IMR-90 (cell line): ENCODE results near the gene B3GAT3. TPM values are rescaled to one million over a fixed set of nuclear protein-coding genes. Genes with fewer than 3 reads are reported as not detected.
A peak's percentile ranks its signal among the peaks of the same experiment; 100 is the strongest.

ENCODE experiments used
- ATAC-seq: fragments of 200-7000 bp; cut with Tn5 transposase; 2 replicates; pipeline ENCODE4 v1.9.1; 2020; ENCODE audit warnings: low read depth, mild to moderate bottlenecking, moderate library complexity
- BruUV-seq: library from RNA; stranded (reverse); fragments of 400-500 nt; replicated peaks from 2 replicates; lab custom pipeline; 2021; lab: Mats Ljungman, UMichigan
- CTCF ChIA-PET: fragments of 300-600 bp; formaldehyde crosslinking; extraction: SDS; loops from one replicate; lab custom pipeline; 2021; ENCODE audit warnings: antibody characterized with exemption; lab: Yijun Ruan, JAX
- POLR2A ChIA-PET: fragments of 300-600 bp; sonication (Branson Sonifier 250); formaldehyde crosslinking; loops from one replicate; lab custom pipeline; 2022; ENCODE audit warnings: antibody characterized with exemption; ENCODE audit not compliant: unreplicated experiment; lab: Charles Lee
- DNase-seq: peaks from one replicate; pipeline ENCODE4 v3.0.0; 2013
- H2AFZ ChIP-seq: replicated peaks from 2 replicates; pipeline ENCODE3; 2013; ENCODE audit warnings: low read length, mild to moderate bottlenecking; ENCODE audit not compliant: poor library complexity
- H2AK5ac ChIP-seq: 2 replicates; pipeline ENCODE4 v1.6.1; 2013; ENCODE audit warnings: low read depth, low read length, inconsistent platforms
- H2AK9ac ChIP-seq: replicated peaks from 2 replicates; pipeline ENCODE3; 2013; ENCODE audit warnings: mild to moderate bottlenecking, low read depth, low read length, moderate library complexity; ENCODE audit not compliant: poor library complexity
- H2BK120ac ChIP-seq: 2 replicates; pipeline ENCODE4 v1.6.1; 2013; ENCODE audit warnings: low read depth, low read length, inconsistent platforms
- H2BK15ac ChIP-seq: 3 replicates; pipeline ENCODE4 v1.6.1; 2013; ENCODE audit warnings: low read depth, low read length, inconsistent platforms
- H2BK20ac ChIP-seq: 2 replicates; pipeline ENCODE4 v1.6.1; 2013; ENCODE audit warnings: low read depth, mild to moderate bottlenecking, inconsistent platforms, low read length, moderate library complexity
- H2BK5ac ChIP-seq: 2 replicates; pipeline ENCODE4 v1.6.1; 2013; ENCODE audit warnings: mild to moderate bottlenecking, low read depth, low read length, inconsistent platforms; ENCODE audit not compliant: poor library complexity, severe bottlenecking
- H3K14ac ChIP-seq: replicated peaks from 2 replicates; pipeline ENCODE4 v1.6.1; 2013; ENCODE audit warnings: low read depth, low read length, inconsistent platforms
- H3K18ac ChIP-seq: 2 replicates; pipeline ENCODE4 v1.6.1; 2013; ENCODE audit warnings: low read depth, low read length, control low read depth
- H3K23ac ChIP-seq: 2 replicates; pipeline ENCODE4 v1.6.1; 2013; ENCODE audit warnings: low read depth, low read length, inconsistent platforms
- H3K27ac ChIP-seq: 2 replicates; pipeline ENCODE4 v1.5.1; 2013; ENCODE audit warnings: mild to moderate bottlenecking, control low read depth, low read length; ENCODE audit not compliant: insufficient read depth
- H3K27me3 ChIP-seq: 2 replicates; pipeline ENCODE4 v1.6.1; 2013; ENCODE audit warnings: low read length; ENCODE audit not compliant: control insufficient read depth, insufficient read depth
- H3K36me3 ChIP-seq: 2 replicates; pipeline ENCODE4 v1.6.1; 2013; ENCODE audit warnings: low read length, mixed read lengths; ENCODE audit not compliant: control insufficient read depth, insufficient read depth
- H3K4ac ChIP-seq: 2 replicates; pipeline ENCODE4 v1.6.1; 2013; ENCODE audit warnings: low read depth, low read length, inconsistent platforms
- H3K4me1 ChIP-seq: 2 replicates; pipeline ENCODE4 v1.6.1; 2013; ENCODE audit warnings: low read length, mixed read lengths; ENCODE audit not compliant: control insufficient read depth, insufficient read depth
- H3K4me2 ChIP-seq: 2 replicates; pipeline ENCODE4 v1.6.1; 2013; ENCODE audit warnings: low read depth, mild to moderate bottlenecking, control low read depth, low read length, moderate library complexity
- H3K4me3 ChIP-seq: 2 replicates; pipeline ENCODE4 v1.5.1; 2013; ENCODE audit warnings: low read depth, mild to moderate bottlenecking, control low read depth, low read length, moderate library complexity; ENCODE audit not compliant: insufficient read depth
- H3K56ac ChIP-seq: 2 replicates; pipeline ENCODE4 v1.6.1; 2013; ENCODE audit warnings: low read length, inconsistent platforms; ENCODE audit not compliant: insufficient read depth; ENCODE audit errors: extremely low read depth
- H3K79me1 ChIP-seq, 2 experiments: 2 replicates each; pipeline ENCODE4 v1.6.1; 2013; ENCODE audit warnings: low read length in 2 of 2, inconsistent platforms in 1 of 2, low read depth in 1 of 2
- H3K9ac ChIP-seq: 2 replicates; pipeline ENCODE4 v1.6.1; 2013; ENCODE audit warnings: low read depth, low read length, control low read depth
- H3K9me1 ChIP-seq: 2 replicates; pipeline ENCODE4 v1.6.1; 2013; ENCODE audit warnings: low read length, inconsistent platforms; ENCODE audit not compliant: insufficient read depth
- H3K9me3 ChIP-seq: 2 replicates; pipeline ENCODE4 v1.6.1; 2013; ENCODE audit warnings: low read length; ENCODE audit not compliant: control insufficient read depth, insufficient read depth
- H4K20me1 ChIP-seq: 2 replicates; pipeline ENCODE4 v1.6.1; 2013; ENCODE audit warnings: low read length, inconsistent platforms; ENCODE audit not compliant: insufficient read depth
- H4K5ac ChIP-seq: 2 replicates; pipeline ENCODE4 v1.6.1; 2013; ENCODE audit warnings: mild to moderate bottlenecking, low read depth, low read length, control low read depth
- H4K8ac ChIP-seq, 2 experiments: 2 replicates each; pipeline ENCODE4 v1.6.1; 2013; ENCODE audit warnings: low read depth in 2 of 2, low read length in 2 of 2, control low read depth in 1 of 2, inconsistent platforms in 1 of 2
- H4K91ac ChIP-seq: 2 replicates; pipeline ENCODE4 v1.6.1; 2013; ENCODE audit warnings: low read depth, low read length, inconsistent platforms; ENCODE audit not compliant: insufficient read depth
- CHD1 ChIP-seq: IDR thresholded peaks from 2 replicates; pipeline ENCODE4 v1.6.1; 2012; ENCODE audit warnings: low read depth, low read length, improper control_type of control experiment
- FOS ChIP-seq: fragments of 150-350 bp; IDR thresholded peaks from 2 replicates; pipeline ENCODE4 v1.6.1; 2016; ENCODE audit warnings: low read depth, low read length
- MAZ ChIP-seq: IDR thresholded peaks from 2 replicates; pipeline ENCODE4 v1.6.1; 2012; ENCODE audit warnings: low read depth, mild to moderate bottlenecking, low read length, improper control_type of control experiment, moderate library complexity, borderline replicate concordance
- NFE2L2 ChIP-seq: fragments of 150-350 bp; IDR thresholded peaks from 2 replicates; pipeline ENCODE4 v1.6.1; 2016; ENCODE audit warnings: low read depth, mild to moderate bottlenecking, low read length
- POLR2A ChIP-seq: IDR thresholded peaks from 2 replicates; pipeline ENCODE4 v1.6.1; 2012; ENCODE audit warnings: mild to moderate bottlenecking, low read depth, low read length
- SMC3 ChIP-seq: fragments of 150-350 bp; IDR thresholded peaks from 2 replicates; pipeline ENCODE4 v1.6.1; 2016; ENCODE audit warnings: low read depth, mild to moderate bottlenecking, antibody characterized with exemption, low read length, moderate library complexity
- WGBS, 2 experiments: methylation state at CpG; one replicate each; pipeline versions ENCODE4 v1.1.5 to v1.1.7; 2013; ENCODE audit warnings: missing lambda C conversion rate in 2 of 2; ENCODE audit not compliant: insufficient read length in 1 of 2; ENCODE audit errors: extremely low coverage in 2 of 2; 5-methylcytosine and 5-hydroxymethylcytosine counted together
- dilution Hi-C: fragments of 300-500 bp; cut with HindIII; formaldehyde crosslinking; loops from one replicate; pipeline ENCODE4 v1.14.3; 2018; ENCODE audit warnings: low sequenced_read_pairs; ENCODE audit not compliant: unreplicated experiment
- in situ Hi-C: fragments of 300-500 bp; cut with MboI; formaldehyde crosslinking; loops from 3 replicates; pipeline ENCODE4 v1.14.3; 2019; ENCODE audit warnings: low sequenced_read_pairs, inconsistent platforms, mixed read lengths
- intact Hi-C: fragments of 100-400 bp; cut with micrococcal nuclease; formaldehyde crosslinking; loops from 2 replicates; pipeline ENCODE4 v1.10.0; 2022
- polyA plus RNA-seq, 3 experiments: library from polyadenylated mRNA; depleted of rRNA; stranded (reverse); fragments of >200 nt; gene quantifications; 2 replicates each; pipeline ENCODE4 v1.2.3, GENCODE V29; 2012; ENCODE audit warnings: low replicate concordance in 1 of 3
- total RNA-seq: library from RNA; depleted of rRNA; stranded (reverse); fragments of >200 nt; gene quantifications from 2 replicates; pipeline ENCODE4 v1.2.3, GENCODE V29; 2012

B3GAT3 gene
- total and polyA plus RNA-seq, 2 of the 4 experiments (the other 2 are of a cell fraction): 10.4 to 38.4 TPM

DNA sequence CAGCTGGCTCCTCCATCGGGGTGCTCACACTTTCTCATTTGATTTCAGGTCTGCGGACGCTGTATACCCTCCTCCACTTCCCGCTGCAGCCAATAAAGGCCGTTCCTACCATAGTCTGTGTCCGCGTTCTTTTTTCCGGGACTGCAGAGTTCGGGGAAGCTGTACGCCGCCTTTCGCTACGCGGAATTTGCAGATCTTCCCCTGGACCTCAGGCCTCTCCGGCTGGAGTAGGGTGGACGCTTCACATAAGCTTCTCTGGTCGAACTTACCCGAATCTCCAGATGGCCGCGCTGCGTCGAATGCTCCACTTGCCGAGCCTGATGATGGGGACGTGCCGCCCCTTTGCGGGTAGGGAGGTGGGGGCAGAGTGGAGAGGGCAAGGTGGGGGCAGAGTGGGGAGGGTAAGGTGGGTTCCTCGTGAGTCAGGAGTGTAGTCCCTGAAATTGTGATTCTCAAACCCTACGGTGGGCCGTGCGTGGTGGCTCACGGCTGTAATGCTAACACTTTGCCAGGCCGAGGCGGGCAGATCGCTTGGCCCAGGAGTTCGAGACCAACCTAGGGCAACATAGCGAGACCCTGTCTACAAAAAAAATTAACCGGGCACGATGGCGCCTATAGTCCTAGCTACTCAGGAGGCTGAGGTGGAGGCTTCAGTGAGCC, 43.9 kb upstream of the B3GAT3 start:
- Histone ChIP-seq H2AK9ac (peak overlapping the region; percentile 99), H3K18ac (no peak overlapping the region), H2BK5ac (peak overlapping the region; percentile 41), H3K56ac (peak overlapping the region; percentile 67), H2BK20ac (no peak overlapping the region), H3K9ac (peak overlapping the region; percentile 79), H3K27me3 (no peaks in the 10 kb centered on the region), H4K8ac (peak overlapping the region; percentile 66 to 69), H4K20me1 (peaks cover 18% of the 10 kb centered on the region), H3K9me3 (no peaks in the 10 kb centered on the region), H3K4me2 (peak overlapping the region; percentile 88), H3K4me1 (peaks cover 8% of the 10 kb centered on the region), H3K23ac (peak overlapping the region; percentile 89), H2AFZ (peak overlapping the region; percentile 74), H3K14ac (peak overlapping the region; percentile 95), H3K4me3 (peak overlapping the region; percentile 73), H4K5ac (peak overlapping the region; percentile 6; the same call in 1 of the 2 replicates), H4K91ac (peak overlapping the region; percentile 82), H3K27ac (peak overlapping the region; percentile 68), H3K79me1 (peaks cover 33 to 59% of the 10 kb centered on the region in 2 experiments), H2BK120ac (0 out of 2 replicates have a peak overlapping the region, but pooled peaks have one; percentile 3), H3K9me1 (peaks cover 9% of the 10 kb centered on the region), H3K36me3 (peaks cover 15% of the 10 kb centered on the region), H2BK15ac (no peak overlapping the region), H3K4ac (peak overlapping the region; percentile 91), H2AK5ac (peak overlapping the region; percentile 93)
- dilution Hi-C loops (no loop called here), intact Hi-C loops (no loop called here), in situ Hi-C loops (no loop called here)
- peak; percentile 27 for ATAC-seq
- no TSS peak for BruUV-seq
- DNase-seq: peak; percentile 66
- CTCF ChIA-PET: interaction anchor here (0.6 to 1.4 kb wide), 4 partner anchors 13 to 219 kb away, joined by 3 to 4 read pairs (median 3); partner anchors contain the start of gene INTS5
- TF ChIP-seq MAZ (peak; percentile 89), POLR2A (peak; percentile 10; the same call in 1 of the 2 replicates), CHD1 (0 out of 2 replicates have a peak, but pooled peaks have one; percentile 18), NFE2L2 (0 out of 2 replicates have a peak, but pooled peaks have one; percentile 1), SMC3 (no peak), FOS (no peak)
- POLR2A ChIA-PET: interaction anchor here (0.5 to 1.6 kb wide), 8 partner anchors 11 to 313 kb away, joined by 3 to 10 read pairs (median 4); partner anchors contain the start of genes EEF1G, INTS5, MTA2 and UBXN1
- 3% methylated on average over 26 of the region's 39 CpGs; no CpG with 5 or more reads in 1 of the 2 experiments for WGBS, 2 experiments
